Medulla oblongata (tissue), 1 donor: ENCODE measurements around the gene RBMS1.

ENCODE experiments used
- DNase-seq: peaks from one replicate; pipeline ENCODE4 v3.0.0-alpha.2; 2015; ENCODE audit errors: extremely low spot score

RBMS1 gene

DNA sequence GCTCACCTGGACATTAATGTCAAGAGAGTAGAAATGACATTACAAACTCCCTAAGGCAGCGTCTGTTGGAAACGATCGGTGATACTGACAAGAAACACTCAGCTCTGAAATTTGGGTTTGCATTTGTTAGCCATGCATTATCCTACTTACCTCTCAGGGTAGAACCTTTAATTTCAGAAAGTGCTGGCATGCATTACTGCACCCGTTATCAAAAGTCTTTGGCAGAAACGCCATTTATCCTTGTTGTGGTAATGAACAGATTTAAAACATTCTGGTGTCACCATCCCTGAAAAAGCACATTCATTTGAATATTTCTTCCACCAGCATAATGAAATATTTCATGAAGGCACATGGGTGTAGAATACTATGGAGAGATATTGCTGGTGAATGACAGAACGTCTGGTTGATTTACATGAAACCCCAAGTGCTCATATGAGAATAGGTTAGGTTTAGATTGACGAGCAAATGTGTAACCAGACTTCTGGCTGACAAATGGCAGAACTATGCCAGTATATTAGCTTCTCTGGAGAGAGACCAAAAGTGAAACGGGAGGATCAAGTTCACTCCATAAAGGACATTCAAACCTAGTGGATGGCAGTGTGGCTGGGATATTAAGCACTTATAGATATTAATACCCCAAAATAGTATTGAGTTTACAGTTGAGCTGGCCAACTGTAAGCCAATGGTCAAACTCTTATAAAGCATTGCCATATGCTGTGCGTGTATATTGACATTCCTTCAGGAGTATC, 240.0 kb downstream of the RBMS1 start:
- no peak for DNase-seq

DNA sequence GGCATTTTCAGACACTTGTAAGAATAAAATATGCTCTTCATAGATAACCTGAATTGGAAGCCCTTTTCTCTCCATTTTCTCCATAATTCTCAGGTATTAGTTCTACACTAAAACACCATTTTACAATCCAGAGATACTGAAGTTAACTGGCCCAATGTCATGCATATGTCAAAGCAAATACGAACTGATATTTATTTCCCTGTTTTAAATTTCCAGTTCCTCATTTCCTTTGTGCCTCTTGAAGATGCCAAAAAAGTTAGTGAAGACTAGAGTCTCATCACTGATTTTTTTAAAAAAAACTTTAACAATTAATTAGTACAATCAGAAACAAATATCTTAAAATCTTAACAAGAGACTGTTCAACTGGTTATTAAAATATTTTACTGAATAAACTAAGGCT, 240.7 kb downstream of the RBMS1 start:
- peak; percentile 21 for DNase-seq

DNA sequence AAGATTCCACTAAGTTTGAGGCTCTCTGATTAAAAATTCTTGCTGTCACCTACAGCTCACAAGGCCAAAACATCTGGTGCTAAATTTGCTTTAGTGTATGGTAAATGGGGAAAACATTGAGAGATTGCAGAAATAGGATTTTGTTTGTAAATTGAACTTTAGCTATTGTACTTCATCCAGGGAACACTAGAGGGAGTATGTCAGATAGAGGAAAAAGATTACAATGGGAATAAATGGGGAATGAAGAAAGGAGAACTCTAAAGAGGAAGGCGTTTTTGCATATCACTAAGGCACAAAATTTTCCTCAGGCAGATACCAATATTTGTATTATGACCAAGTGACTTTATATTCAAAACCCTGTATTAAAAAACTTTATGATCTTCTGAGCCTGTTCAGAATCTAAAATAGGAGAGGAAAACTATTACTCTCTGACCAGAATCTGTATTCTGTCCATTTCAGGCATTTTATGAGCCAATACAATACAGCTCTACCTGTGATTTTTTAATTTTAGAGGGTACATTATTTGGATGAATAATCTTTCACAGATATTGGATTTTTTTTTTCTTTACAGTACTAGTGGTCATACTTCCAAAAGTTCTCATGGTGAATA, 241.2 kb downstream of the RBMS1 start:
- DNase-seq: peak; percentile 72

DNA sequence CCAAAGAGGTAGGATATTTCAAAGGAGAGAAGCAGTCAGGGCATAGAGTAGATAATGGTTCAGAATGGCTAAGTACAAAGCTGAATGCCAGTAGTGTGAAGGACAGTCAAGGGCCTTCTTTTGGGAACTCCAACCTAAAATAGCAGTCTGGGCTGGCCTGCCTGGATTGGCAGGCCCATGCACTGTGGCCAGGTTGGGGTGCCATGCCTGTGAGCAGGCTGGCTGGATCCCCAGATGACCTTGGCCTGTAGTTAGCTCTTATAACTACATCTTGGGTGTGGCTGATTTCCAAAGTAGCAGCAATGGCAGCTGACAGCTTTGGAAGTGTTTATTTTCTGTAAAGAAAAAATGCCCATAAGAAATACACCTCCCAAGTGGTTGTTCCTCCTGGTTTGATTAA, 242.0 kb downstream of the RBMS1 start:
- no peak for DNase-seq

DNA sequence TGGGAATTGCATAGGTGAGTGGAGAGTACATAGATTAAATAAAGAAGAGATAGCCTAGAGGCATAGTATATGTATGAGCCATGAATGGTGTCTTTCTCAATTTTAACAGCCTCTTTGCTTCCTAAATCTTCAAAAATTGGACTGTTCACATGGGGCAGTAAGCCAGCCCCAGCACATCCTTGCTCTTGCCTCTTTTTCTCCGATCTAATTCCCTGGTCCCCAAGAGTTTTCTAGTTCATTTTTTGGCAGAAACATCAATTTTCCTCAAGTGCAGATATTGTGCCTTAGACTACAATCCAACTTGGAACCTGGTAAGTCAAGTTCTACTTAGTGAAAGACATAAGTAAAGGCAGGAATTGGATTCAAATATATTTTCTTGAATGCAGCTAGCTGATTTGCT, 243.7 kb downstream of the RBMS1 start:
- no peak for DNase-seq

DNA sequence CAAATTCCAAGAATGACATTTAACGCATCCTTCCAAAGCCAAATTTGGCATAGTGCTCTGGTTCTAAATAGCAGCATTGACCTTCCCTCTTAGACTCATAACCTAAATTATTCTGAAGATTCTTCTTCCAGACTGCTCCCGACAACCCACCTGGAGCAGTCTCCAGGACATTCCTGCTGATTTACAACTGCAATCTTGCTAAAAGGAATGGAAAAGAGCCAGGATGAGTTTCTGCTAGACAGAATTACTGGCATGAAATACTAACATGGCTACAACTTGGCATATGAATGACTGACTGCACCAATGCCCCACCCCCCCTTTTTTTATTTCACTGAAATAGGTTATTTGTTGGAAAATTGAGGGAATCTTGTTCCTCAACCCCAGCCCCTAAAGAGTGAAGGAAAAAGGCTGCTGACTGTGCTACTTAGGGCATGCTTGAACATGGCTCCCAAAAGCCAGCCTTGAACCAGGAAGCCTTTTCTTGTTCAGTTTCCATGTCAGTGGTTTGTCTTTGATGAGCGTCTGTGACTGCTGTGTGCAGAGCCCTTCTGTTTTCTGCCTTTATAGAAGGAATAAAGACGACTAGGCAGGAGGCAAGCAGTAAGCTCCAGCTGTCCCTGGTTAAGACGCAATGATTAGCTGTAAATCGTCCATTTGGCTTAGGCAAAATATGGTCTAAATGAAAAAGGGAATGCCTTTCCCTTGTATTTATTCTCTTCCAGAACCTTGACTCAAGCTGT, 246.1 kb downstream of the RBMS1 start:
- DNase-seq: no peak

DNA sequence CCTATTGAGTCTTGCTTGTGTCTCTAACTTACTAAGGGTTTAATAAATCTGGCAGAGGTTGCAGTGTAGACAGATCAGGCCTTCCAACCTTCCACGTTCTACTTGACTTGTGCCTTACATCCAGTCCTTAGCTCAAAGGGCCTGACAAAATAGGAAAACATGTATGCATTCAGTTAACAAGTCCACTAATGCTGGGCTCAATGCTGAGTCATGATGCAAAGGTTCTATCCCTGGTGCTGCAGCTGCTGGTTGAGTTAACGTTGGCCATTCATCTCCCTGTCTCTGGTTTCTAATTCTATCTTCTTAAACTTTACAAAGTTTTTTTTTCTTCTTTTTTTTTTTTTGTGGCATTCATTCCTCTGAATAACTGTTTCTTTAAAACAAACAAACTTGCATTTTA, 247.3 kb downstream of the RBMS1 start:
- DNase-seq: no peak

DNA sequence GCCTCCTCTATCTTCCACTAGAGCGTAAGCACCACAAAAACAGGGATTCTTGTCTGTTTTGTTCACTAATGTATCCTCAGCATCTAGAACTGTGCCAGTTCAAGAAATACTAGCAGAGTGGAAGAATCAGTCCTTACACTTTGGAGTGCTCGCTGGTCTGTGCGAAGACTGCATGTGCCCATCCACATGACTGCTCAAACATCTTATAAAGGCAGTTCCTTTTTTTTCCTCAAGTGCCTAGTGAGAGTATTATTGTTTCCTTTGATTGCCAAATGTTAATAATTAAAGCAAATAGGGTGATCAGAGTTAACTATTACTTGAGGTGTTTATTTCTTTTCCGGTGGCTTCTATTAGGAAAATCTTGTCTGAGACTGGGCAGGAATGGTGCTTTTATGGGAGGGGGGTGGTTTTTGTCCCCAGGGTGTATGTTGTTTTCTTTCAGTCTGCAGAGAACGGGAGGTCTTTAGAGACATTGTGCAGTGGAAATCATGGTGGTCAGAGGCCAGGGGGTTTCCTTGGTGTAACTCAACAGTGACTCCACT, 247.9 kb downstream of the RBMS1 start:
- no peak for DNase-seq

DNA sequence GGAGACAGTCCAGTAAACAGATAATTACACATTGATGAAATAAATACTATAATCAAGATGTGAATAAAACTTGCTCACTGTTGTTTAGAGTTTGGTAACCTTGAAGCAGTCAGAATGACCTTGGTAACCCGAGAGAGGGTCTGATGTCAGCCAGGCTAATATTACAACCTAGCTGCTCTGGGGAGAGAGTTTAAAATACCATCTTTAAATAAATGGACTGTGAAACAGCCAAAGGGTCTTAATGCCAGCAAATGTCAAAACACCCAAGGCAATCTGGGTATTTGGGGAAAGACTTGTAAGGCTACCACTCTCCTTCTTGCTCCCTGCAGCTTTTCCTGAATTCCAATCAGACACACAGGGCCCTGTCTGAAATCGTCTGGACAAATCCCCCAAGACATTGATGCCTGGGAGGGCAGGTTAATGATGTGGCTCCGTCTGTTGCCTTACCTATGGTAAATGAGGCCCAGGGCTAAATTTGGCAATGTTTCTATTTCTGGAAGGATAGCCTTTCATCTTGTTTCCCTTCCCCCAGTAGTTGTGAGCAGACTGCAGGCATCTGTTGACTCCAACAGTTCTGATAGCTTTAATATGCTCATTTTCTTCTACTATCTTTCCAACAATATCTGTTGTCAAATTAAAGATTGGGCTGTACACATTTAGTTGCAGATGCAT, 250.6 kb downstream of the RBMS1 start:
- no peak for DNase-seq

DNA sequence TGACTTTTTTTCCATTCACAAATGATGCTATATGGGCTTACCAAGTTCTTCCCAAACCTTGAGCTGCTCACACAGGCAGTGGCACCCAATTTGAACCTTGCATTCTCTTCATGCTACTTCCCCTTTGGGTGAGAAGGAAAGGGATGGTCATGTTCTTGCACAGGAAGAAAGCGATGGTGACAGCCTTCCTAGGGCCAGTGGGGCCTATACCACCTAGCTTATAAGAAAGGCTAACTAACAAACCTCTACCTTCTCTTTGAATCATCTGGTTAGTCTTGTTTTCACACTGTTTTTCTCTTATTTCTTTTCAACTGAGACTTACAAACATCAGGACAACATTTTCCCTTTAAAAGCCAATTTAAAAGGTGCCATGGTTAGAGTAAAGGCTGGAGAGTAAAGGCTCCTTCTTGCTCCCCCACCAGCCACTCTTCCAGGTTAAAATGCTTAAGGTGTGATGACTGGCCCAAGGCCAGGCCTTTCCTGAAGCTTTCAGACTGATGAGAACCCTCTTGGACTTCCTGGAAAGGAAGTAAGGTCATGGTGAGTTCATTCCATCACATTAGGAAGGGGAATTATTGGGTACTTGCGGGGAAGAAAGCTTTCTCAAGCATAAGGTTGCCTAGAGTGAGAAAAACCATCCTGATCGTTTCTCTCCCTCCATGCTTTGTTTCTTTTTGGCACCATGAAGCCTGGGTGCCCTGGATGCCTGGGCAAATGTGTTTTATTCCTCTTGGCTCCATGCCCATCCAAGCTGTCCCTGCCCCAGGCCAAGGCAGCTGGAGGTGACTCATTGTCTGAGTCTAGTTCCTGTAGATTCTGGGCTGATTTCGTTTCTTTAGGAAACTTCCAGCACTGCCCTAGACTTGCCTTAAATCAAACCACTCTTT, 252.1 kb downstream of the RBMS1 start:
- DNase-seq: peak; percentile 14

DNA sequence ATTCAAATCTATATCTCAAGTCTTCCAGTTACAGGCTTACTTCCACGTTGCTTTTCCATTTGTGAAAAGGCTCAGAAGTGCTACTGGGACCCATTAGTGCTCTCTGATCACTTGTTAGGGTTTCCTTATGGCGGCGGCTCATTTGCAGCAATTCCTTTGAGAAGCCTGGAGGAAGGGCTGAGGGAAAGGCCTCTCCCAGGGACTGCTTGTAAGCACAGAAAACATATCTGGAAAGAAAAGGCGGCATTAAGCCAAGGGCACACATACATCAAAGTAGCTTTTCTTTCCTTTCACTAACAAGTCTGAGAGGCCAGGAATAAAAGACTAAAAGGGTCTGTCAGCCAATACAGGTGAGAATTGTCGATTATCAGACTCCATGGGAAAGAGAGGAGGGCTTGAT, 254.2 kb downstream of the RBMS1 start:
- DNase-seq: no peak

DNA sequence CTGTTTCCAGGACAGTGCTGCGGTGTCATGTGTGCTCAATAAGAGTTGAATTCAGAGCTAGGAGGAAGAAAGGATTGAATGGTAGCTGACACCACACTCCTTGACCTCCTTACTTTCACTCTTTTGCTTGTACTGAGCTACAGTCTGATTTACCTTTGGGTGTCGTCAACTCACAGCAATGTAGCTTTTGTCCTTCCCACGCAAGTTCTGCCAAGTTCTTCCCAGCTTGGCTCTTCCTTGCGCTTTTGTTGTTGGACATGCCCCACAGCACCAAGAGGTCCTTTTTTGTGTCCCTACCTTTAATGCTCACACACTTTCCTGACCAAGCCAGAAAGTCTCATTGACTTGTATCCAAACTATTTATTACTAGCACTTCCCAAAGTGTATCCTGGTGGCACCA, 255.2 kb downstream of the RBMS1 start:
- no peak for DNase-seq

DNA sequence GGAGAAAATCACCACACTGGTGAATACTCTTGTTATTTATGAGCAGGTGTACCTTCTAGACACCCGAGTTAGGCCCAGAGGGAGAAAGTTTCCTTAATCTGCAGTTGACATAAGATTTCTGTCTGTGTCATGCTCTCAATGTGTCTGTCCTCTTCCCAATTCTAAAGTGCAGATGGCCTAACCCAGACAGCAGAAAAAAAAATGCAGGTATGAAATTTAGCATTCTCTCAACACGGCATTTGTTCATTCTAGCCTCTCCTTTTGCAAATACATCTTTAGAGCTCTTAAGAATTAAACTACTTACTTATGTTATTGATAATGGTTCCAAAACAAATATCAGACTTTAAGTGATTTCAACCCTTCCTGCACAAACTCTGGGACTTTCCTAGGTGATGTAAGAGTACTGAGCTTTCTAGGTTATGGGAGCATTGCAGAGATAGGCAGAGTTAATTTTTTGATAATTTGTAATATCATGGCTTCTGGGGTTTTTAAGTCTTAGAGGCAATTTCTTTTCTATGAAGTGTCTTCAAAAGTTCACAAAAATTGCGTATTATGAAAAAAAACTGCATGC, 260.6 kb downstream of the RBMS1 start:
- no peak for DNase-seq

DNA sequence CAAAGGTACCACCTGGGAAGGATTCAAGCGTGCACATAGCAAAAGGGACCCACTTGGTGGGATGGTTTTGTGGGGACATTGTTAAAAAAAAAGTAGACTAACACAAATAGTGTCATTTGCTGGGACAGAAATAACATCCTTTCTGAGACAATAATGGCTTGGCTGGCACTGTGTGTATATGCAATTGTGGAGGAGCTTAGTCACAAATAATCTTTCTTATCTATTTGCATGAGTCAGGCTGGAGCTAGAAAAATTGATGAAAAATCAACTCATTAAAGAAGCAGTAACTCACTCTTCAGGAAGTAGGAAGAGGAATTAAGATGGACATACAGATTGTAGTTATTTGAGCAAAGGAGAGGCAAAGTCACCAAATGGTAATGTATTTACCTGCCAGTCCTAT, 264.0 kb downstream of the RBMS1 start:
- no peak for DNase-seq

DNA sequence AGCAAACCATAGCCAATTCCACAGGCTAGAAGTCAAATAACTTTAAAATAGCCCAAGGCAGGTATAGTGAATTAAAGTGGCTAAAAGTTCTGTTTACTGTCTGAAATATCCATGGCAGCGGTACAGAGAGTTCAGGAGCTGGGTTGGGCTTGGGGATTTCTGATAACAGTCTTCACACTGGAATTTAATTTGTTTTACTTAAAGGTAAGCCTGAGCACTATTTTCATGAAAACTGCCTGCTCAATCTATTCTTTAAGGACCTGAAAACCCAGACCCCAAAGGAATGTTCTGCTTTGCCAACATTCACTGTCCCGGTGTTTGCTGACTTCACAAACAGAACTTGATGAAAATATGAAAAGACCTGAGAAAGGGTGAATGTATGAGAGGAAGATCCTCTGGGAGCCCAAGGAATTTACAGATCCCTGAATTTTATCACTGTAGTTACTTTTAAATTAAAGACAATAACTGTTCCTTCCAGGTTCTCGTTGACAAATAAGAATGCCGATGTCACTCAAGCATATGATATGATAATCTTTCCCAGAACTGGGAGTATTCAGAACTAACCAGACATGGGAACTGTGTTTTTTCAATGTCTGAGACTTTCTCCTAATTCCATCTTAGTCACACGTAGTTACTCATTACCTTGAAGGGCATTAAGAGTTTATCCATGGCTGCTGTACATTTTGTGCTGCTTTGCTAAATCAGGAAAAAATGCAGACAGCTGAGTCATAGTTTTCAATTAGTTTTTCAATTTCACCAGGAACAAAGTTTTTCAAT, 265.3 kb downstream of the RBMS1 start:
- DNase-seq: no peak

DNA sequence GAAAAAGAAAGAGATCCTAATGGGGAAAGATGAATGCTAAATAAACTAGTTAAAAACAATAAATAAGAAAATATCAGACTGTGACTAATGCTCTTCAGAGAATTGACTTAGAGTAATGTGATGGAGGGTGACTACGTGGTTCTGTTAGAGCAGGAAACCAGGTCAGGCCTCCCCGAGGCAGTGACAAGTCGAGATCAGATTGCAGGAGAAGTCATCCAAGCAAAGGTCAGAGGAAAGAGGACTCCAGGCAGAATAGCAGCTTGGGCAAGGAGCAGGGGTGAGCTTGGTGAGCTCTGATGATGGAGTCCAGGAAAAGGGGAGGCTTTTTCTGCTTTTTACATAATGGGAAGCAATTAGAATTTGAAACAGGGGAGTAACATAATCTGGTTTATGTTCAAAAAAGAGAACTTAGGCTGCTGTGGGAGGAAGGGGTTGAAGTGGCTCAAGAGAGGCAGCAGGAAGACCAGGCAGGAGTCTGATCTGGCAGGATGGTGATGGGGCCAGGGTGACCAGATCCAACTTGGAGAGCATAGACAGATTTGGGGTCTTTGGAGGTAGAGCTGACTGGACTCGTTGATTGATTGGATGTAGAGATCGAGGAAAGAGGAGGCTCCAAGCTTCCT, 266.2 kb downstream of the RBMS1 start:
- DNase-seq: no peak

DNA sequence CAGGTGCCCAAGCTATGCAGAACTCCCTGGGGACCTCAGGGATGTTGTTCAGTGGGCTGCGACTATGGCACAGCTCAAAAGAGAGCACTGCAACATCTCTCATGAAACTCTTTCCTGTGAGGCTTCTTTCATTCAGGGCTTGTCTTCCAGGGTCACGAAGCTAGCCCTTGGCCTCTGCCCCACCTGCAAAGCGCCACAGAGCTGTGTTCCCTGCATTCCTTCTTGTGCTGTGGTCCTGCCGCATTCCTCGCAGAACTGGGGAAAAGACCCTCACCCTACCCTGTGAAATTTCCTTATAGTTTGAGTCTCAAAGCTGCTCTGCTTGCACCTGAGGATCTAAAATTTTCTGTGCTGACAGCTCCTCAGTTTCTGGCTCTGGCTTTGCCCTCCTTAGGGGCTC, 267.2 kb downstream of the RBMS1 start:
- no peak for DNase-seq

DNA sequence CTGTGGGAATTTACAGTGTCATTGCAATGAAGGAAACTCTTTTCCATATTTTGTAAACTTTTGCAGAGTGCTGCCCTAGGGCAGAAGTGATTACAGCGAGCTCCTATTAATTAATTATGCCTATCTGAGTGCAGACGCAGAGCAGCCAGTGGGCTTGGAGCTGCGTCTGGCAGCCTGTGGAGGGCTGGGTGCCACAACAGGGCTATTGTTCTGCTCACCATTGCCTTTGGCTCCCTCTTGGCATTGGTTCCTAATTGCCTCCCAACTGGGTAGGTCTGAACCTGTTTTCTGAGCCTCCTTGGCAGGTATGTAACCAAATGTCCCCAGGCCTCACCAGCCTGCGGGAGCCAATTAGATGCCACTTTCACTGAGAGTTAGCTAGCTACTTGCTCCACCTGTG, 267.9 kb downstream of the RBMS1 start:
- no peak for DNase-seq

DNA sequence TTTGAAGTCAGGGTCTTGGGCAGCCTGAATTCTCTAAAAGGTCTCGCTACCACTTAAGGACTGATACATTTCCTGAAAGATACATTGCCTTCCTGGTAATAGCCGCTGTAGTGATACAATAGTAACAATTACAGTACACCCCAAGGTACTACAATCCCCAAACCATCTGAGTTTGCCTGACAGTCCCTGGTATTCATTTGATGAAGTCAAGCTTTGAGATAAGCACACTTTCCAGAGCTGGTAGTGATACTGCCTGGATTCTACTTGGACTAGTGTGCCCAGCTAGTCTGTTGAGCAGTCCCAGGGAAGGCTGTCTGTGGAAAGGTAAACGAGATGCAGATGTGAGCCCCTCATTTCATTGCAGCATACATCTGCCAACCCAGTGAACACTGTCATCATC, 269.1 kb downstream of the RBMS1 start:
- DNase-seq: no peak

DNA sequence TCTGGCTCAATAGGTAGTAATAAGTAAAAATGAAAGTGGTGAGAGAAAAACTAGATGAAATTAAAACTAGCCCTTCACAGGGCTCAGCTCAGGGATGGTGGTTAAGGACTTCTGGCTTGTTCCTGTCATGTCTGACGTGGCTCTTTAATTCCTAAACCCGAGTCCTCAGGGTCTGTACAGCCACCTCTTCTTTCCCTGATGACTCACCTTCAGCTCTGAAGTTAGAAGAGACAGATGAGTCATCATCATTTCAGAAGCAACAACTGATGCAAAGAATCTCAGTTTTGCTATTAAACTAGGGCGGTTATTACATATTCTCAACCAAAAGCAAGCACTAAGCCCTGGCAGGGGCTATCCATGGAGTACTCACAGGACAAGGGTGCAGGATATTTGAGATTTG, 269.5 kb downstream of the RBMS1 start:
- no peak for DNase-seq
